Astrocyte of the spinal cord (primary cell): ENCODE measurements around the gene IL5RA.

Experiments
- DNase-seq: peaks from one replicate; pipeline ENCODE4 v3.0.0; 2011; ENCODE audit warnings: low read depth, low spot score
- H3K4me3 ChIP-seq: 2 replicates; pipeline ENCODE4 v1.5.1; 2011; ENCODE audit warnings: low read depth, mild to moderate bottlenecking, low read length, moderate library complexity
- in situ Hi-C: cut with HindIII; loops from 2 replicates; pipeline ENCODE4 v1.10.0; 2017; ENCODE audit warnings: low sequenced_read_pairs
- TF ChIP-seq, protein P1 (sequence below): IDR thresholded peaks from 2 replicates; pipeline ENCODE4 v1.5.1; 2012; ENCODE audit warnings: low read depth, mild to moderate bottlenecking, low read length, inconsistent platforms

Gene IL5RA

DNA sequence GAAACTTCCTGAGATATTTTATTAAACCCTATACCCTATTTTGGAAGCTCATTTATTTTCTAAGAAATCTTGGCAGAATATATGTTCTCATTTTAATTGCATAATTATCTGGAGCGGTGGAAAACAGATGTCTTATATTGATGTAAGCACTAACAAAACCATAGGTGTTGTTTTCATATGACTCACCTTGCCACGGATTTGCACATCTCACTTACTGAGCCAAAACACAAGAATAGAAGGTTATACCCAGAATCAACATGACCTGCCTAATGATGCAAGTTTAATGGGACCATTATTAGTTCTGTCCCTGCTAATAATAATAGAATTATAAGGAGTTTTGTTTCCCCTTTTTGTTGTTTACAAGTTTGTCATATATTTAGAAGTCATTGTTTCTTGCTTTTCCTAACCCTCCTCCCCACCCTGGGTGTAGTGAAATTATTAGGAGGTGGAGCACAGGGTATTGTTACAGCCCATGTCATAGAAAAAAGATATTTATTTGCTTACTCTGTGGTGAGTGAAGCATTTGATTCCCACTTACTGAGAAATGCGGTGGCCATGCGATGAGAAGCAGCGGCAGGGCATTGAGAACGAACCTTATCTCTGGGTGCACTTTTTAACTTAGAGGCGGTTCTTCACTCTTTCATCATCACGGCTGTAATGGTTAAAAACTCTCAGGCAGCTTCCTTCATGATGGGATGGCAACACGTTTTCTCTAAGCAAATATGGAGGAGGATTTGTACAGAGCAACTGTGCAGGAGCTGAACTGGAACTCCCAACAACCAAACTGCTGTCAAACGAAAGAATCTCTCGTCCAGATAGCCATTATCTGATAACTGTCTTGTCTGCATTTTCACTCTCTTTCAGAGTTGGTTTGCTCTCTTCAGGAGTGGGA, 521 bp downstream of the IL5RA start:
- TF ChIP-seq, protein P1, sequence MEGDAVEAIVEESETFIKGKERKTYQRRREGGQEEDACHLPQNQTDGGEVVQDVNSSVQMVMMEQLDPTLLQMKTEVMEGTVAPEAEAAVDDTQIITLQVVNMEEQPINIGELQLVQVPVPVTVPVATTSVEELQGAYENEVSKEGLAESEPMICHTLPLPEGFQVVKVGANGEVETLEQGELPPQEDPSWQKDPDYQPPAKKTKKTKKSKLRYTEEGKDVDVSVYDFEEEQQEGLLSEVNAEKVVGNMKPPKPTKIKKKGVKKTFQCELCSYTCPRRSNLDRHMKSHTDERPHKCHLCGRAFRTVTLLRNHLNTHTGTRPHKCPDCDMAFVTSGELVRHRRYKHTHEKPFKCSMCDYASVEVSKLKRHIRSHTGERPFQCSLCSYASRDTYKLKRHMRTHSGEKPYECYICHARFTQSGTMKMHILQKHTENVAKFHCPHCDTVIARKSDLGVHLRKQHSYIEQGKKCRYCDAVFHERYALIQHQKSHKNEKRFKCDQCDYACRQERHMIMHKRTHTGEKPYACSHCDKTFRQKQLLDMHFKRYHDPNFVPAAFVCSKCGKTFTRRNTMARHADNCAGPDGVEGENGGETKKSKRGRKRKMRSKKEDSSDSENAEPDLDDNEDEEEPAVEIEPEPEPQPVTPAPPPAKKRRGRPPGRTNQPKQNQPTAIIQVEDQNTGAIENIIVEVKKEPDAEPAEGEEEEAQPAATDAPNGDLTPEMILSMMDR = no peak
- no peak overlapping the region for H3K4me3 ChIP-seq
- in situ Hi-C loops = no loop called here
- DNase-seq = no peak

DNA sequence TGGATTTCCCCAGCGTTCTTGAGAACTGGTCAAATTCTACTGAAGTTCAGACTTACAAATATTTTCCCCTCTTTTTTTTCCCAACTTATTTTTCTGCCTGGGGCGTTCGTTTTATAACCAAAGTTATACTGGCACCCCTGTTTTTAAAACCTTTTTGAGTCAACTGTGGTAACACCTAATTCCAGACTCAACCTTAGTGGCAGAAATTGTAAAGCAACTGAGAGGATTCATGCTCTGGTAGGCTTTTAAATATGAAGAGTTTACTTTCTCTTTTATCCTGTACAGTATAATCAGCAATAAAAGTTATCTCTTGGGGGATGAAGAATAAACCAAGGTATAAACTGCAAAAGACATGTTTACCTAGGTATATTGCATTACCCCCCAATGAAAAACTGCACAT, 2.3 kb downstream of the IL5RA start:
- in situ Hi-C loops = no loop called here
- H3K4me3 ChIP-seq = no peak overlapping the region
- DNase-seq = no peak
- TF ChIP-seq, protein P1 = no peak

DNA sequence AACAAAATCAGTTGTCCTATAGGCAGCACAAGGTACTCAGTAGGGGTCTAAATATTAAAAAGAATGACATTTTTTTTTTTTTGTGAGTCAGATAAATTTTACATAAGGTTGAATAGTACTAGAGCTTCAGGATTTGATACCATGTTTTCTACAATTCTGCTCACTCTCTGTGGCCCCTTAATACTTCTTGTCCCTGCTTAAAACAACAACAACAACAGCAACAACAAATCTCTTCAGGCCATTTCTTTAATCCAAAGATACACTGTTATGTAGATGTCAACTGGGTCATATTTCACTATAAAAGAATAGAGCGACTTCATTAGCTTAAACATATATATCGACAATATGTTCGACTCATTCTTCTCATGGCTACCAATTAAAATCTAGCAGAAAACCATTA, 3.0 kb downstream of the IL5RA start:
- DNase-seq = no peak
- in situ Hi-C loops = no loop called here
- TF ChIP-seq, protein P1 = no peak

DNA sequence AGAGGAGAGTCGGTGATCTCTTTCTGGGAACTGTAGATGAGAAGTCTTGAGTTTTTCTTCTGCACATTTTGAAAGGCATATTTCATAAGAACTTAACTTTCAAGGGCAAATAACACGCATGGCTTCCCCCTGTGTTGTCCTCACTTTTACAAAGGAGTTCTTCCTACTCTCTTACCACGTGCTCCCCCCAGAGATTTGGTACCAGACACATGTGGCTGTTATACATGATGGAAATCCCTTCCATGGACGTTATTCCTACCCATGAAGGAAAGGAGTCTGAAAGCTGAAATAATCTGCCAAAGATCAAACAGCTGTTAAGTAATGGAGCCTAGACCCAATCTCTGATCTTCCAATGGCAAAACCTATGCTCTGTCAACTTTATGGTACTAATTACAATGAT, 4.4 kb downstream of the IL5RA start:
- no peak overlapping the region for H3K4me3 ChIP-seq
- TF ChIP-seq, protein P1 = no peak
- DNase-seq = no peak
- in situ Hi-C loops = no loop called here

More for the DNA sequence above, 3.0 kb downstream of the IL5RA start:
- no peak overlapping the region for H3K4me3 ChIP-seq

DNA sequence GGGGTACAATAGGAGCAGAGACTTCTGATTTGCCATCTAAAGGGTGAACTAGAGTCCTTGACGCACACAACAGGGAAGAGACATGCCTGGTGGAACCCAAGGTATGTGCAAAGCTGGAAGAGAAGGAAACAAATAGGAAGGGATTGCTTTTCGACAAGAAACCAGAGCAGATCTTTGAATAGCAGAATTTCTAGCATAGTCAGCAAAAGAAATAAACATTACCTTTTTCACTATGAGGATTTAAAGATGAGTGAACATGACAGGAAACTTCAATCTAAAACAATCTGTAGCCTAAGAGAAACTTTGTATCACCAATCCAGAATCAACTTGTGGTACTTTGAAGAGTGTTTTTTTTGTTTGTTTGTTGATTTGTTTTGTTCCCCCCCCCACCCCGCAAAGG, 4.9 kb downstream of the IL5RA start:
- DNase-seq = no peak
- no peak overlapping the region for H3K4me3 ChIP-seq
- in situ Hi-C loops = no loop called here
- TF ChIP-seq, protein P1 = no peak

DNA sequence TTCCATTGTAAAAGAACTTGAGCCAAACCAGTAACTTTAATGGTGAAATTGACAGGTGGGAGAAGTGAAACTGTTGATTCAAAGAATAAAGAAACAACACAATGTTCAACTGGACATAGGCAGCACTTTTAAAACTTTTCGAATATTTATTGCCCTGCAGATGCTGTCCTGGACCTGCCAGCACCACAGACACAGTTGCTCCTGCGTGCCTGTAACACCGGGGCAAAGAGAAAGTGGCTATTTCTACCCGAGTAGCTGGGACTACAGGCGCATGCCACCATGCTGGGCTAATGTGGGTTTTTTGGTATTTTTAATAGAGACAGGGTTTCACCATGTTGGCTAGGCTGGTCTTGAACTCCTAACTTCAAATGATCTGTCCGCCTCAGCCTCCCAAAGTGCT, 7.4 kb downstream of the IL5RA start:
- in situ Hi-C loops = no loop called here
- TF ChIP-seq, protein P1 = no peak
- no peak for DNase-seq
- no peak overlapping the region for H3K4me3 ChIP-seq
